ENCODE results near the gene LRFN3. TPM values are rescaled to one million over a fixed set of nuclear protein-coding genes. Genes with fewer than 3 reads are reported as not detected.

Gene LRFN3
- total and polyA plus RNA-seq, 2 donors (not counting 1 experiment from before 2014, with no cell fraction given), result 0.79 to 1.6 TPM

DNA sequence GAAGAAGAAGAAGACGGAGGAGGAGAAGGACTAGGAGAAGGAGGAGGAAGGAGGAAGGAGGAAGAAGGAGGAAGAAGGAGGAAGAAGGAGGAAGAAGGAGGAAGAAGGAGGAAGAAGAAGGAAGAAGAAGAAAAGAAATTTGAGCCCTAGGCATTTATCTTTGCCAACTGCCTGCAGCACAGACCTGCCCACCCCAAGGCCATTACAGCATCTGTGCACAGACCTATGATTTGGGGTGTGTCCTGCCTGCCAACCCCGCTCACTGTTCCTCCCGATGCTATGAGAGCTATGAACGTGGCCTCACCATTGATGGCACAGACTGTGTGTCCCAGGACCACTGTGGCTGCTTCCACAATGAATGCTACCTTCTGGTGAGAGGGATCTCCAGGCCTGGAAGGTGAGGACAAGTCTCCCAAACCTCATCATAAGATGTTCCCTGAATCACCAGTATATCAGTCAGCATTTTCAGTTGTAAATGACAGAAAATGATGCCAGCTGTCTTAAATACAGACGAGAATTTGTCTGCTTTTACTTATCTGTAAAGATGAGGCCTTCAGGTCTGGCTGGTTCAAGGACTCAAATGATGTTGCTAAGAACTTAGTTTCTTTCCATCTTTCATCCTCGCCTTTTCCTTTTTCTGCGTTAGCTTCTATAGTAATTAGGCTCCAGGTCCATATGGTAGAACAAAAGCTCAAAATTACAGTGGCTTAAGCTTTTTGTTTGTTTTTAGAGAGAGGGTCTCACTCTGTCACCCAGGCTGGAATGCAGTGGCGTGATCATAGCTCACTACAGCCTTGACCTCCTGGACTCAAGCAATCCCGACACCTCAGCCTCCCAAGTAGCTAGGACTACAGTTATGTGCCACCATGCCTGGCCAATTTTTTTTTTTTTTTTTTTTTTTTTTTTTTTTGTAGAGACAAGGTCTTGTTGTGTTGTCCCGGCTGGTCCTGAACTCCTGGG is 54.9 kb downstream of the LRFN3 start:
- peaks cover 20% of the 10 kb centered on the region for H3K4me1 Mint-ChIP-seq
- Histone ChIP-seq H3K9ac (ENCODE audit: low read length) (no peak overlapping the region), H3K27ac (ENCODE audit: low read length in 2 of 2) (no peak overlapping the region), H3K9me3 (ENCODE audit: control extremely low read depth in 1 of 3, control insufficient read depth in 2 of 3, insufficient read depth in 1 of 3, low read length in 2 of 3) (peaks cover 0 to 13% (median 0%) of the 10 kb centered on the region in 3 donors), H3K4me3 (ENCODE audit: control extremely low read depth in 1 of 5, extremely low read depth in 1 of 5, insufficient read depth in 1 of 5, low read depth in 2 of 5, low read length in 4 of 5) (no peak overlapping the region), H3K27me3 (replicated peaks in 1 of 4; ENCODE audit: control extremely low read depth in 1 of 4, control insufficient read depth in 3 of 4, insufficient read depth in 4 of 4, low read length in 3 of 4) (peaks cover 0 to 4% (median 0%) of the 10 kb centered on the region in 4 experiments), H3K4me1 (ENCODE audit: control insufficient read depth in 2 of 2, insufficient read depth in 2 of 2, low read length in 2 of 2) (peaks cover 16 to 29% of the 10 kb centered on the region in 2 donors), H3K79me2 (ENCODE audit: control insufficient read depth, insufficient read depth, low read length) (peaks cover 16% of the 10 kb centered on the region), H3K4me2 (replicated peaks; ENCODE audit: low read depth, low read length, poor library complexity, severe bottlenecking) (no peak overlapping the region), H3K36me3 (replicated peaks in 1 of 2; ENCODE audit: control extremely low read depth in 1 of 2, control insufficient read depth in 1 of 2, extremely low read depth in 1 of 2, insufficient read depth in 2 of 2, low read length in 1 of 2) (no peaks in the 10 kb centered on the region), H2AFZ (ENCODE audit: insufficient read depth, low read depth, low read length, poor library complexity, severe bottlenecking) (no peak overlapping the region), H4K20me1 (ENCODE audit: control insufficient read depth, insufficient read depth, low read length, poor library complexity, severe bottlenecking) (peaks cover 10% of the 10 kb centered on the region)
- no peak for ATAC-seq (ENCODE audit: low read depth)
- ChIA-PET POLR2A (interaction anchor here (0.6 to 0.7 kb wide), 2 partner anchors 12 to 106 kb away, joined by 3 to 6 read pairs; no protein-coding TSS in a partner anchor), CTCF (interaction anchor here (0.7 kb wide), 1 partner anchor 299 kb away, joined by 3 read pairs; no protein-coding TSS in a partner anchor)
- DNase-seq, result no peak
- 92% methylated on average over 6 of the region's 10 CpGs for WGBS (ENCODE audit: insufficient coverage)
- H3K9me3 Mint-ChIP-seq (ENCODE audit: insufficient read depth), result no peaks in the 10 kb centered on the region
- no peak overlapping the region for H3K4me3 Mint-ChIP-seq
- no peaks in the 10 kb centered on the region for H3K27me3 Mint-ChIP-seq
- intact Hi-C loops (cut with micrococcal nuclease), result loop anchor here (10.0 kb wide), 1 partner anchor 584 kb away; the partner anchor contains the start of gene ZNF529
- H3K27ac Mint-ChIP-seq, result no peak overlapping the region
- TF ChIP-seq, protein P1, sequence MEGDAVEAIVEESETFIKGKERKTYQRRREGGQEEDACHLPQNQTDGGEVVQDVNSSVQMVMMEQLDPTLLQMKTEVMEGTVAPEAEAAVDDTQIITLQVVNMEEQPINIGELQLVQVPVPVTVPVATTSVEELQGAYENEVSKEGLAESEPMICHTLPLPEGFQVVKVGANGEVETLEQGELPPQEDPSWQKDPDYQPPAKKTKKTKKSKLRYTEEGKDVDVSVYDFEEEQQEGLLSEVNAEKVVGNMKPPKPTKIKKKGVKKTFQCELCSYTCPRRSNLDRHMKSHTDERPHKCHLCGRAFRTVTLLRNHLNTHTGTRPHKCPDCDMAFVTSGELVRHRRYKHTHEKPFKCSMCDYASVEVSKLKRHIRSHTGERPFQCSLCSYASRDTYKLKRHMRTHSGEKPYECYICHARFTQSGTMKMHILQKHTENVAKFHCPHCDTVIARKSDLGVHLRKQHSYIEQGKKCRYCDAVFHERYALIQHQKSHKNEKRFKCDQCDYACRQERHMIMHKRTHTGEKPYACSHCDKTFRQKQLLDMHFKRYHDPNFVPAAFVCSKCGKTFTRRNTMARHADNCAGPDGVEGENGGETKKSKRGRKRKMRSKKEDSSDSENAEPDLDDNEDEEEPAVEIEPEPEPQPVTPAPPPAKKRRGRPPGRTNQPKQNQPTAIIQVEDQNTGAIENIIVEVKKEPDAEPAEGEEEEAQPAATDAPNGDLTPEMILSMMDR (IDR thresholded peaks at IDR 0.05), result no peak
- TF ChIP-seq EZH2 (IDR thresholded peaks at IDR 0.05; ENCODE audit: borderline replicate concordance, insufficient read depth, low read depth, low read length, poor library complexity, severe bottlenecking), result no peak
